ENCODE results near the gene OR2AT4.

- TF ChIP-seq CTCF (IDR thresholded peaks at IDR 0.05) (no peak), POLR2A (IDR thresholded peaks at IDR 0.05) (no peak)
Observed at GRCh38 chr11:75126564-75126963, 29.9 kb upstream of the OR2AT4 start.

All from body of pancreas (tissue), 4 donors.